NB4 (cell line): ENCODE measurements around the gene SCAMP4.

Experiments
- DNase-seq: peaks from one replicate; pipeline ENCODE4 v3.0.0; 2010; ENCODE audit warnings: low read depth
- H3K4me3 ChIP-seq: one replicate; pipeline ENCODE4 v1.5.1; 2011; ENCODE audit warnings: mild to moderate bottlenecking, low read depth, low read length, moderate library complexity
- MYC ChIP-seq: IDR thresholded peaks from 2 replicates; pipeline ENCODE4 v1.6.1; 2011; ENCODE audit warnings: low read depth, low read length
- POLR2A ChIP-seq: IDR thresholded peaks from 2 replicates; pipeline ENCODE4 v1.6.1; 2011; ENCODE audit warnings: mild to moderate bottlenecking; ENCODE audit not compliant: insufficient read length; ENCODE audit errors: extremely low read depth
- TF ChIP-seq, protein P1 (sequence below): IDR thresholded peaks from 2 replicates; pipeline ENCODE4 v1.6.1; 2011; ENCODE audit warnings: low read depth, low read length
- TF ChIP-seq, protein P2 (sequence below): IDR thresholded peaks from one replicate; pipeline ENCODE4 v1.5.1; 2012; ENCODE audit warnings: low read depth, low read length

The SCAMP4 gene

DNA sequence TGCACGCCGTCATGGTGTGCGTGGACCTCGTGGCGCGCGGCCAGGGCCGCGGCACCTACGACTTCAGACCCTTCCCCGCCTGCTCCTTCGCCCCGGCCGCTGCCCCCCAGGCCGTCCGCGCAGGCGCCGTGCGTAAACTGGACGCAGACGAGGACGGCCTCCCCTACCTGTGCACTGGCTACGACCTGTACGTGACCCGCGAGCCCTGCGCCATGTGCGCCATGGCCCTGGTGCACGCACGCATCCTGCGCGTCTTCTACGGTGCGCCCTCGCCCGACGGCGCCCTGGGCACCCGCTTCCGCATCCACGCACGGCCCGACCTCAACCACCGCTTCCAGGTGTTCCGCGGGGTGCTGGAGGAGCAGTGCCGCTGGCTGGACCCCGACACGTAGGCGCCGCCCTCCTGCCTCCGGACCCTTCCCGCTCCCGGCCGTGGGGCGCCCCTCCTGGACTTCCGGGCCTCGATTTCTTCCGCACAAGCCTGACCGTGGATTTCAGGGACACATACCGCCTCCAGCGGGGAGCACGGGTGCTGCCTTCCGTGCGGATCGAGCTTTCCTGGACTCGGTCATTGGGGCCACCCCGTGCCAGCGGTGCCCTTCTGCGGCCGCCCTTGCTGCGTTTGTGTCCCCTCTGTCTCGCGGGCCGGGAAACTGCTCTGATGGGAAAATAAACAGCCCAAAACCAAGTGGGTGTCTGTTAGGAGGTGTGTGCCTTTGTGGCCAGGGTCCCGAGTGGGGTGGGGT is 7.7 kb downstream of the SCAMP4 start:
- TF ChIP-seq, protein P1, sequence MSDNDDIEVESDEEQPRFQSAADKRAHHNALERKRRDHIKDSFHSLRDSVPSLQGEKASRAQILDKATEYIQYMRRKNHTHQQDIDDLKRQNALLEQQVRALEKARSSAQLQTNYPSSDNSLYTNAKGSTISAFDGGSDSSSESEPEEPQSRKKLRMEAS, result no peak
- TF ChIP-seq POLR2A (no peak), MYC (no peak)
- TF ChIP-seq, protein P2, sequence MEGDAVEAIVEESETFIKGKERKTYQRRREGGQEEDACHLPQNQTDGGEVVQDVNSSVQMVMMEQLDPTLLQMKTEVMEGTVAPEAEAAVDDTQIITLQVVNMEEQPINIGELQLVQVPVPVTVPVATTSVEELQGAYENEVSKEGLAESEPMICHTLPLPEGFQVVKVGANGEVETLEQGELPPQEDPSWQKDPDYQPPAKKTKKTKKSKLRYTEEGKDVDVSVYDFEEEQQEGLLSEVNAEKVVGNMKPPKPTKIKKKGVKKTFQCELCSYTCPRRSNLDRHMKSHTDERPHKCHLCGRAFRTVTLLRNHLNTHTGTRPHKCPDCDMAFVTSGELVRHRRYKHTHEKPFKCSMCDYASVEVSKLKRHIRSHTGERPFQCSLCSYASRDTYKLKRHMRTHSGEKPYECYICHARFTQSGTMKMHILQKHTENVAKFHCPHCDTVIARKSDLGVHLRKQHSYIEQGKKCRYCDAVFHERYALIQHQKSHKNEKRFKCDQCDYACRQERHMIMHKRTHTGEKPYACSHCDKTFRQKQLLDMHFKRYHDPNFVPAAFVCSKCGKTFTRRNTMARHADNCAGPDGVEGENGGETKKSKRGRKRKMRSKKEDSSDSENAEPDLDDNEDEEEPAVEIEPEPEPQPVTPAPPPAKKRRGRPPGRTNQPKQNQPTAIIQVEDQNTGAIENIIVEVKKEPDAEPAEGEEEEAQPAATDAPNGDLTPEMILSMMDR, result no peak
- no peak overlapping the region for H3K4me3 ChIP-seq
- DNase-seq, result no peak

DNA sequence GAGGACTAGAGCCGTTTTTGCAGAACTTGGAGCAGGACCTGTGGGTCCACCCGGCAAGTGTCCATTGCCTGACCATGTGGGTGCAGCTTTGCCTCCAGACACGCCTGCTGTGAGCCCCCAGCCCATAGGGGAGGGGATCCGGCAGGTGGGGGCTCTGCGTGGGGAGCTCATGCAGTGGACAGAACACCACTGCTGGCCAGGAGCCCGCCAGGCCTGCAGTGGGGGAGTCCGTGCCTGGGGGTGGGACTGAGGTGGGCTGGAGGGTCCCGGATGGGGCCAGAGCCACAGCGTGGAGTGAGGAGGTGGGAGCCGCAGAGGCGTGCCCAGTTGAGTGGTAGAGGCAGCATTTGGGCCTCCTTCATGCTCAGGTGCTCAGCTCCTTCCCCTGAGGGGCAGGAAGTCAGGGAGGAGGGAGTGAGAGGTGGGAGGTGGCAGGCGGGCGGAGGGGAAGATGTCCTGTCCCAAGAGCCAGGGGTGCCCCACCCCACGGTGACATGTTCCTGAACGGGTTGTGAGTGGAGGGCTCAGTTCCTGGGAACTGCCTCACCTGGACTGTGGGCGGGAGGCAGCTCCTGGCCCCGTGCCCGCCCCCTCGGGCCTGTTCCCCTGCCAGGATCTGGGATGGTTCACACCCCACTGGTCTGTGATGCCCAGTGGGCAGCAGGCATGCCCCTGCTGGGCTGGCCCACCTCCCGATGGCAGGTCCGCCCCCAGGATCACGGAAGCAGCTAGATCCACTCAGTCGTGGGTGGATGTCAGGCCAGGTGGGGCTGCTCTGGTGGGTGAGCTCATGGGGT is 8.8 kb downstream of the SCAMP4 start:
- no peak for DNase-seq
- H3K4me3 ChIP-seq, result no peak overlapping the region
- TF ChIP-seq POLR2A, result no peak
- TF ChIP-seq, protein P2, result no peak
- TF ChIP-seq, protein P1, result no peak
- no peak for TF ChIP-seq MYC

DNA sequence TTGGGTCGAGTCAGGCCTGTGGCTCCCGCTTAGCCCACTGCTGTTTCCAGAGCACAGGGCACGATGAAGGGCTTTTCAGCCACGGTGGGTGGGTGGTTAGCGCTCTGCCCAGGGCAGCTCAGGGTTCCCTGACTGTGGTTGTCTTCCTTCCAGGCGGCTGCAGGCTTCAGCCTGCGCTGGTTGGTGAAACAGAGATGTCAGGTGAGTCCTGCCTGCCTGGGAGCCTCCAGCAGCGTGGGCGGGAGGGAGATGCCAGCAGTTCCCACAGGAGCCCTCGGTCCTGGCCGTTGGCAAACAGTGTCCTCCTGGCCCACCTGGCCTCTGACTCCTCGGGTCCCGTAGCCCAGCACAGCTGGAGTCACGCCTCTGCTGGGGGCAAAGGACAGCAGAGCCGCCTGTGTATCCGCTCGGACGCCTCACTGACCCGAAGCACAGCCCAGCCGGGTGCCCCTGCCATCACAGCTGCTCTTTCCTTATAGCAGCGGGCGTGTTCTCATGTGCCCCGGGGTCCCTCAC is 9.7 kb downstream of the SCAMP4 start:
- H3K4me3 ChIP-seq, result no peak overlapping the region
- DNase-seq, result no peak
- TF ChIP-seq, protein P2, result no peak
- TF ChIP-seq POLR2A (no peak), MYC (no peak)
- TF ChIP-seq, protein P1, result no peak

DNA sequence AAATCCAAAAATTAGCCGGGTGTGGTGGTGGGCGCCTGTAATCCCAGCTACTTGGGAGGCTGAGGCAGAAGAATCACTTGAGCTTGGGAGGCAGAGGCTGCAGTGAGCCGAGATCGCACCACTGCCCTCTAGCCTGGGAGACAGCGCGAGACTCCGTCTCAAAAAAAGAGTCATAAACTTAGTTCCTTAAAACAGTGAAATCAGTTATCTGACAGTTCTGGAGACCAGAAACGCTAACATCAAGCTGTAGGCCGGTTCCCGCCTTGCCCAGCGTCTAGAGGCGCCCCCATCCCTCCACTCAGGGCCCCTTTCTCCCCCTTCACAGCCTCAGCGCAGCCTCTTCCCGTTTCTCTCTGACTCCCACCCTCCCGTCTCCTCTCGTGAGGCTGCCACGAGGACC is 11.9 kb downstream of the SCAMP4 start:
- DNase-seq, result no peak
- no peak overlapping the region for H3K4me3 ChIP-seq
- TF ChIP-seq POLR2A, result no peak
- TF ChIP-seq, protein P1, result no peak
- TF ChIP-seq, protein P2, result no peak
- TF ChIP-seq MYC, result no peak

DNA sequence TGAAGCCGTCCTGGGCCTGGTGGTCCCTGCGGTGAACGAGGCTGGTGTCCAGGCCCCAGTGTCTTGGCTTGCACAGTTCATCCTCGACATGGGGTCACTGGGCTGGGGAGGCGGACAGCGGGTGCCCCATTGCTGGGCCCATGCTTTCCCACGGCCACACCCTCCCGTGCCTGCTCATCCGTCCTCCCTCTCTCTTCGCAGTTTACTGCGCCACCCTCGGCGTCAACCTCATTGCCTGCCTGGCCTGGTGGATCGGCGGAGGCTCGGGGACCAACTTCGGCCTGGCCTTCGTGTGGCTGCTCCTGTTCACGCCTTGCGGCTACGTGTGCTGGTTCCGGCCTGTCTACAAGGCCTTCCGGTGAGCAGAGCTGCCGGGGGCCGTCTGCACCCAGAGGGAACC is 12.7 kb downstream of the SCAMP4 start:
- H3K4me3 ChIP-seq, result no peak overlapping the region
- TF ChIP-seq, protein P1, result no peak
- TF ChIP-seq, protein P2, result no peak
- no peak for TF ChIP-seq MYC
- no peak for TF ChIP-seq POLR2A
- DNase-seq, result no peak
